Adipocyte (in vitro differentiated cells): ENCODE data around the gene ANKRD55.
"Not testable (repeated sequence)": the region's sequence is repeated elsewhere in the genome, so short reads cannot be mapped to it uniquely, and the experiment has no call there.

ENCODE experiments used
- DNase-seq: peaks from one replicate; pipeline ENCODE4 v3.0.0-alpha.2; 2015; ENCODE audit warnings: low read depth
- H3K27me3 ChIP-seq: replicated peaks from 2 replicates; pipeline ENCODE4 v1.7.0; 2013; ENCODE audit warnings: mild to moderate bottlenecking, low read length, moderate library complexity; ENCODE audit not compliant: control insufficient read depth, insufficient read depth
- H3K36me3 ChIP-seq: 2 replicates; pipeline ENCODE4 v1.7.0; 2013; ENCODE audit warnings: low read length, mild to moderate bottlenecking, moderate library complexity; ENCODE audit not compliant: control insufficient read depth, insufficient read depth, severe bottlenecking
- H3K4me1 ChIP-seq: 2 replicates; pipeline ENCODE4 v1.7.0; 2013; ENCODE audit warnings: mild to moderate bottlenecking, low read length, moderate library complexity; ENCODE audit not compliant: control insufficient read depth, insufficient read depth
- H3K4me3 ChIP-seq: 2 replicates; pipeline ENCODE4 v1.7.0; 2013; ENCODE audit warnings: mild to moderate bottlenecking, low read length, moderate library complexity
- H3K9ac ChIP-seq: 2 replicates; pipeline ENCODE4 v1.7.0; 2013; ENCODE audit warnings: mild to moderate bottlenecking, low read length, moderate library complexity
- H3K9me3 ChIP-seq: 2 replicates; pipeline ENCODE4 v1.7.0; 2013; ENCODE audit warnings: mild to moderate bottlenecking, low read length, moderate library complexity; ENCODE audit not compliant: control insufficient read depth

ANKRD55 gene

DNA sequence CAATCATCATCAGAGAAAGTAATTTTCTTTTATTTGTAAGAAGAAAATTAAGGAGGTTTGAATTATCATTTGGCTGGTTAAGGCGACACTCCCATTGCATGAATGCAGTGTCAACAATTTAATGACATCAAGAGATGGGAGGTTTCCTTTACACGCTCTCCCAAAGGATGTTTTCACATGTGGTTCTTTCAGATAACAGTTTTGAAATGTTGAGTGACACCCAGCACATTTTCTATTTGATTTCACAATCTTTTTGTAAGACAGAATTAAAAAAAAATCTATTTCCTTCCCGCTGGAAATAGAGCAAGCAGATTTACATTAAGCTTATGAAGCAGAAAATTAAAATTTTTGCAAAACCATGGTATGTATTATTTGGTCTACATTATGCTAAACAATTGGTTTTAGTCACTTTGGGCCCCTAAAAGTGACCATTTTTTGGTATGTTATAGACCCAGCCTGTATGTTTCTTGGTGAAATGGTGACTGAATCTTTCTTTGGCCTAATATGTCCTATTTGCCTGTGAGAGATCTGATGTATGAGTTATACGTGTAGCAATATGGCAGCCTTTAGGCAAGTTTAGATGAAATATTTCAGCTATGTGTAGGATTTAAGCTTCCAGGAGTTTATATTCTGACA is 18.9 kb upstream of the ANKRD55 start:
- H3K9me3 ChIP-seq, result no peaks in the 10 kb centered on the region
- H3K9ac ChIP-seq, result no peak overlapping the region
- H3K4me1 ChIP-seq, result peaks cover 33% of the 10 kb centered on the region
- DNase-seq, result no peak
- H3K27me3 ChIP-seq, result no peaks in the 10 kb centered on the region
- no peaks in the 10 kb centered on the region for H3K36me3 ChIP-seq
- H3K4me3 ChIP-seq, result no peak overlapping the region

DNA sequence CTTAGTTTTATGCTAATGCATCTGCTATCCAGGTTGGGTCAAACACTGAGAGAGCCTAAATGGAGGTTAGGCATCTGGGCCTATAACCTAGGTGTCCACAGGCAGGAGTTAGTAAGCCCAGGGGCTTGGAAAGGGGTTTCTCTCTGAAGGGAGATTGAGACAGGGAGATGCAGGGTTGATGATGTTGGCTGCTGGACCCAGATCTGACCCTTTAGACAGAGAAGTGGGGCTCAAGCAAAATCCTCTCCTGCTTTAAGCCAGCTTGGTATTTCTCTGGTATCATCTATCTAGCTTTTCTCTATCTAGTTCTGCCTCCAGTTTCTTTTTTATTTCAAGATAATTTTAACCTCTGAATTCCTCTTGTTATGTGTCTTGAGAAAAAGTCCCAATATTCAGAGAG is 18.3 kb upstream of the ANKRD55 start:
- Histone ChIP-seq H3K4me3 (no peak overlapping the region), H3K27me3 (no peaks in the 10 kb centered on the region), H3K4me1 (peaks cover 35% of the 10 kb centered on the region), H3K36me3 (no peaks in the 10 kb centered on the region), H3K9ac (peak overlapping the region; percentile 20), H3K9me3 (no peaks in the 10 kb centered on the region)
- no peak for DNase-seq

DNA sequence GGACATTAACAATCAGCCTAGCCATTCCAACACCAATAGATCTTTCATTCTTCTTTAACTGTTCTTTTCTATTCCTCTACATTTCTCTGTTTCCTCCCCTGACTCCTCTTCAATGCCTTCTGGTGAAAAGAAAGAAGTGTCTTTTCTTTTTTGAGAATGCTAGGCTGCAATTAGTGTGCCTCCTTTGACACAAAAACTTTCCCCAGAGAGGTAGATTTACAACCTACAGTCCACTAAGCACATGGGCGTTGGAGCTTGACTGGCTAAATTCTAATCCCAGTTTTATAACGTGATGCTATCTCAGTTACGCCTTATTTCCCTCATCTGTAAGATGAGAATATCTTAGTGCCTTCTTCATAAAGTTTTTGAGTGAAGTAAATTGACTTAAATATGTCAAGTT is 16.9 kb upstream of the ANKRD55 start:
- Histone ChIP-seq H3K4me3 (no peak overlapping the region), H3K36me3 (no peaks in the 10 kb centered on the region), H3K4me1 (peaks cover 35% of the 10 kb centered on the region), H3K27me3 (no peaks in the 10 kb centered on the region), H3K9ac (no peak overlapping the region), H3K9me3 (no peaks in the 10 kb centered on the region)
- DNase-seq, result no peak

DNA sequence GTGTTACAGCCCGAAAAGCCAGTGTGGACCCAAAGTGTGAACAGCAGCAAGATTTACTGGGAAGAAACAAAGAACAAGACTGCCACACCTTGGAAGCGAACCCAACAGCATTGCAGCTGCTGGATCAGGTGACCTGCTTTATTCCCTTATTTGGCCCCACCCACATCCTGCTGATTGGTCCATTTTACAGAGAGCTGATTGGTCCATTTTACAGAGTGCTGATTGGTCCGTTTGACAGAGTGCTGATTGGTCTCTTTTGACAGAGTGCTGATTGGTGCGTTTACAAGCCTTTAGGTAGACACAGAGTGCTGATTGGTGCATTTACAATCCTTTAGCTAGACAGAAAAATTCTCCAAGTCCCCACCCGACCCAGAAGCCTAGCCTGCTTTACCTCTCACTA is 16.0 kb upstream of the ANKRD55 start:
- H3K4me3 ChIP-seq, H3K9ac ChIP-seq, DNase-seq: not testable (repeated sequence)

DNA sequence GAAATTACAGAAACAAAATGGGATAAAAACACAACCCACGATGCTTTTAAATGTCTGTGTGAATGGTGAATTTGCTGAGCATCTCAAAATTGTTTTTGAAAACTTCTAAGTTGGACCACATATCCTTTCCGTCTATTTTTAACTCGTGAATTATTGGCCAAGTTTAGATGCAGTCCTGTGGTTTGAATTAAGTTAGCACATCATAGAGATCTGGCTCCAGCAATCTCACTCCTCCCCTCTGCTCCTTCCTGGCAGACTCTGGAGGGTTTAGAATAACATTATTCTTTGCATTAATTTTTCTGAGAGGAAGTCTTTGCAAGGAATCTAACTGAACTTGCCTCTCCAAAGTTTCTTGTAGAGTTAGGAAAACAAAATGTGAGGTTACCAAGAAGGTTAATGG is 14.5 kb upstream of the ANKRD55 start:
- Histone ChIP-seq H3K4me1 (peaks cover 31% of the 10 kb centered on the region), H3K9me3 (no peaks in the 10 kb centered on the region), H3K9ac (peak overlapping the region; percentile 63), H3K36me3 (no peaks in the 10 kb centered on the region), H3K27me3 (no peaks in the 10 kb centered on the region), H3K4me3 (peak overlapping the region; percentile 49)
- DNase-seq, result peak; percentile 69

More for the DNA sequence above, 16.0 kb upstream of the ANKRD55 start:
- not testable (repeated sequence) for H3K27me3 ChIP-seq, H3K9me3 ChIP-seq, H3K36me3 ChIP-seq
- H3K4me1 ChIP-seq, result peaks cover 35% of the 10 kb centered on the region

DNA sequence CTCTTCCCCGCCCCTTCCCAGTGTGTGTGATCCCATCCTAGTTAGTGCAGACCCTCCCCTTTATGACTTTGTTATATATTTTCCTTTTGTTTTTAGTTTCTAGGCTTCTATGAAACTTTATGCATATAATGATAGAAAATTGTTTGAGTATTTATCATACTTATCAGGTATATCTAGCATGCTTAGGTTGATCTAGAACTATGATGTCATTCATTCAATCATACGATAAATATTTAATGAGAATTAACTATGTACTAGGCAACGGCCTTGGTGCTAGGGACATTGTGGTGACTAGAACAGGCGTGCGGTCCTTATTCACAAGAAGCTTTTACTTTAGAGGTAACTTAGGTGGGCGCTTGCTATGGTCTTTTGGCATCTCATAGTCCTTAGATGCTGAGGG is 13.6 kb upstream of the ANKRD55 start:
- Histone ChIP-seq H3K9me3 (no peaks in the 10 kb centered on the region), H3K9ac (peak overlapping the region; percentile 63), H3K4me1 (peaks cover 23% of the 10 kb centered on the region), H3K27me3 (no peaks in the 10 kb centered on the region), H3K36me3 (no peaks in the 10 kb centered on the region), H3K4me3 (no peak overlapping the region)
- no peak for DNase-seq

DNA sequence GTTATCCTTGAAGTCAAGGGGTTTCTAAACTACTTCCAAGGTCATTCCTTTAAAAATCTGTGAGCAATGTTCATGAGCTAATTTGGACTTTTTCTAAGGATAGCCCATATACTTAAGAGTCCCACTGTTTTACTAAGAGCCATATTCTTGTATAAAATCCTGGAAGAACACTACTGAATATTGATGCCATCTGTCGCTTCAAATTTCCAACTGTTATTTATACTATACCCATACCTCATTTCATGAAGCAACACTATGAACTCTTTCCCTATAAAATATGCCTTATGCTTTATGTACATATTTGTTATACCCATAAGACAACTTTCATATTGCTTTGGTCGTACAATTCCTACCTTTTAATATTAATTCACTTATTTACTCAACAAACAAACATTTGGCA is 12.4 kb upstream of the ANKRD55 start:
- Histone ChIP-seq H3K9me3 (no peaks in the 10 kb centered on the region), H3K27me3 (no peaks in the 10 kb centered on the region), H3K4me3 (no peak overlapping the region), H3K4me1 (peaks cover 18% of the 10 kb centered on the region), H3K36me3 (no peaks in the 10 kb centered on the region), H3K9ac (no peak overlapping the region)
- DNase-seq, result no peak

DNA sequence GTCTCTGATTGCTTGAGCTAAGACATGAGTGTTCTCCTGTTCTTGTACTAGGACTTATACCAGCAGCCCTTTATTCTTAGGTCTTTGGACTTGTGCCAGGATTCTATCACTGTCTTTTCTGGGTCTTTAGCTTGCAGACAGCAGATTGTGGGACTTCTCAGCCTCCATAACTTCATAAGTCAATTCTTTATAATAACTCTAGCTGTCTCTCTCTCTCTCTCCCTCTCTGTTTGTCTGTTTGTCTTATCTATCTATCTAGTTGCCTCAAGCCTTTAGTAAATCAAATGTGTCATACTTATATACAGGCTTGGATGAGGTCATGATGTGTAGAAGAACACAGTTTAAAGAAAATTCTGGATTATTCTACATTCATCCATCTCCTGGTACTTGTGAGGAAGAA is 11.5 kb upstream of the ANKRD55 start:
- H3K27me3 ChIP-seq, result no peaks in the 10 kb centered on the region
- H3K9ac ChIP-seq, result no peak overlapping the region
- H3K36me3 ChIP-seq, result no peaks in the 10 kb centered on the region
- H3K9me3 ChIP-seq, result no peaks in the 10 kb centered on the region
- peaks cover 18% of the 10 kb centered on the region for H3K4me1 ChIP-seq
- DNase-seq, result no peak
- no peak overlapping the region for H3K4me3 ChIP-seq

DNA sequence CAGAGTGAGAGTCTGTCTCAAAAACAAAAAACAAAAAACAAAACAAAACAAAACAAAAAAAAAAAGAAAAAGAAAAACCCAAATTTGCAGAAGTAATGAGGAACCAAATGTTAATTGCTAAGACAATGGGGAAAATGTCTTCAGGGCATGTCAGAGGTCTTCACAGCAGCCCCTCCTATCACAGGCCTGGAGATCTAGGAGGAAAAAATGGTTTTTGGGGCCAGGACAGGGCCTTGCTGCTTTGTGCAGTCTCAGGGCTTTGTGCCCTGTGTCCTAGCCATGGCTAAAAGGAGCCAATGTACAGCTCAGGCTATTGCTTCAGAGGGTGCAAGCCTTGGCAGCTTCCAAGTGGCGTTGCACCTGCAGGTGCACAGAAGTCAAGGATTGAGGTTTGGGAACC is 9.1 kb upstream of the ANKRD55 start:
- not testable (repeated sequence) for H3K4me3 ChIP-seq, H3K9ac ChIP-seq, H3K27me3 ChIP-seq, H3K36me3 ChIP-seq, H3K4me1 ChIP-seq, DNase-seq, H3K9me3 ChIP-seq

DNA sequence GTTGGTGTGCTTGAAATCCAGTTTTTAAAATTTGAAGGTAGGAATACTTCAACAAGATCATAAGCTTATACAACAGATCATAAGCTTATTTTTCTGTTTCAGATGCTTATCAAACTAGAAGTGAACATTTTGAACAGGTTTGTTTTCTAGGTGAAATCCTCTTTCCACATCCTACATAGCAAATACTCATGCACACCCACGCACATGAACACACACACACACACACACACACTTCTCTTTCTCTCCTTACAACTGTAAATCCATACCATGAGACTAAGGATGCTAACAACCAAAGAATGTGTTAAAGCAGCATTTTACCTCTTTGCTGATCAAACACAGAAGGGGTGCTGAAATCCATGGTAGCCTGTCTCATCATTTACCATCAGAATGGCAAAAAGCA is 592 bp downstream of the ANKRD55 start:
- Histone ChIP-seq H3K9ac (no peak overlapping the region), H3K9me3 (no peaks in the 10 kb centered on the region), H3K4me3 (no peak overlapping the region), H3K36me3 (no peaks in the 10 kb centered on the region), H3K4me1 (no peaks in the 10 kb centered on the region), H3K27me3 (no peaks in the 10 kb centered on the region)
- no peak for DNase-seq

DNA sequence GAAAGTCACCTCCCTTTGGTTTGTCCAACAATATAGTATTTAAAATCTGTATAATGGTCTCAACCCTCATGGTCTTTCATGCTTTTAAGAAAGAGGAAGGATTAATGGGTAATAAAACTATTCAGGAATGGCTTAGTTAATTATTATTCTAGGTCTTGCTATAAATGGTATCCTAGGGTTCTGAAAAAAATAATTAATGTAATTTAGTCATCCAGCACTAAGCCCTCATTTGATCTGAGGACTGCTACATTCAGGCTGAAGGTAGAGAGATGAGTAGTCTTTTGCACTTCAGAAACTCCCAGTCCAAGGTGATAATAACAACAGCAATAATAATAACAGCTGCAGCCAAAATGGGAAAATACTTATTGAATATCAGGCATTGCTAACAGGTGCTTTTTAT is 2.6 kb downstream of the ANKRD55 start:
- Histone ChIP-seq H3K4me3 (no peak overlapping the region), H3K4me1 (no peaks in the 10 kb centered on the region), H3K36me3 (no peaks in the 10 kb centered on the region)

DNA sequence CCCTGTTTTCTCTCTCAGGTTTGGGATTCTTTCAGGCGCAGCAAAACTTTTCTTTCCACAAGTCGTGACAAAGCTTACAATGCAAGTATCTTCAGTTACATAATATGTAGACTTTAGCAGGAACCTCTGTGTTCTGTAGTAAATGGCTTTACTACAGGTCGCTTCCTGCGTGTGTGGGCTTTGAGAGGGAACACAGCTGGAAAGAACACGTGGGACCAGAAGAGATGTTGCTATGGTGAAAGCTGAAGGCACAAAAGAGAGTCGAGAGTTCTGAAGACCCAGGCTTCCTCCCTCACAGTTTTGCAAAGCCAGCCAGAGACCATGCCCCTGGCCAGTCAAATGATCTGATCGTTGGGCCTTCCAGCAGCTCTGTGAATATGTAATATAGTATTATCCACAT is 4.0 kb downstream of the ANKRD55 start:
- no peak for DNase-seq
- Histone ChIP-seq H3K9me3 (no peaks in the 10 kb centered on the region), H3K36me3 (no peaks in the 10 kb centered on the region), H3K27me3 (no peaks in the 10 kb centered on the region), H3K4me3 (no peak overlapping the region), H3K4me1 (no peaks in the 10 kb centered on the region), H3K9ac (no peak overlapping the region)

More for the DNA sequence above, 2.6 kb downstream of the ANKRD55 start:
- no peak for DNase-seq
- Histone ChIP-seq H3K9me3 (no peaks in the 10 kb centered on the region), H3K9ac (no peak overlapping the region), H3K27me3 (no peaks in the 10 kb centered on the region)
